H9 (cell line): ENCODE data around the gene FAM193A. TPM values are rescaled to one million over a fixed set of nuclear protein-coding genes. Genes with fewer than 3 reads are reported as not detected.

Experiments
- DNase-seq: peaks from one replicate; pipeline ENCODE4 v3.0.0-alpha.2; 2017
- H2AFZ ChIP-seq: one replicate; pipeline ENCODE4 v1.6.1; 2013; ENCODE audit warnings: mild to moderate bottlenecking, low read length, control low read depth, moderate library complexity
- H2AK5ac ChIP-seq: 2 replicates; pipeline ENCODE4 v1.6.1; 2013; ENCODE audit warnings: low read length, control low read depth, mixed read lengths; ENCODE audit not compliant: insufficient read length
- H2BK120ac ChIP-seq: one replicate; pipeline ENCODE4 v1.6.1; 2013; ENCODE audit warnings: low read depth, mild to moderate bottlenecking, low read length, control low read depth, inconsistent platforms; ENCODE audit not compliant: poor library complexity, severe bottlenecking
- H2BK12ac ChIP-seq: 2 replicates; pipeline ENCODE4 v1.6.1; 2013; ENCODE audit warnings: low read length, control low read depth, mixed read lengths, low read depth; ENCODE audit not compliant: insufficient read length
- H2BK15ac ChIP-seq: 2 replicates; pipeline ENCODE4 v1.6.1; 2013; ENCODE audit warnings: low read depth, low read length, control low read depth
- H2BK20ac ChIP-seq: one replicate; pipeline ENCODE4 v1.6.1; 2013; ENCODE audit warnings: low read depth, mild to moderate bottlenecking, low read length, control low read depth, inconsistent platforms; ENCODE audit not compliant: poor library complexity, severe bottlenecking
- H2BK5ac ChIP-seq: 2 replicates; pipeline ENCODE4 v1.6.1; 2013; ENCODE audit warnings: low read length, control low read depth, mixed read lengths; ENCODE audit not compliant: insufficient read length
- H3K14ac ChIP-seq: 2 replicates; pipeline ENCODE4 v1.6.1; 2013; ENCODE audit warnings: low read length, control low read depth; ENCODE audit not compliant: insufficient read depth
- H3K18ac ChIP-seq: 2 replicates; pipeline ENCODE4 v1.6.1; 2013; ENCODE audit warnings: low read depth, mild to moderate bottlenecking, mixed read lengths, low read length, control low read depth; ENCODE audit not compliant: insufficient read length
- H3K23ac ChIP-seq: 2 replicates; pipeline ENCODE4 v1.6.1; 2013; ENCODE audit warnings: low read length, control low read depth, mixed read lengths, low read depth; ENCODE audit not compliant: insufficient read length
- H3K23me2 ChIP-seq: 2 replicates; pipeline ENCODE4 v1.6.1; 2013; ENCODE audit warnings: low read depth, mild to moderate bottlenecking, mixed read lengths, low read length, control low read depth; ENCODE audit not compliant: insufficient read length, poor library complexity, severe bottlenecking
- H3K27ac ChIP-seq: 2 replicates; pipeline ENCODE4 v1.5.1; 2013; ENCODE audit warnings: low read length, control low read depth, mixed read lengths, low read depth; ENCODE audit not compliant: insufficient read length
- H3K27me3 ChIP-seq: 2 replicates; pipeline ENCODE4 v1.6.1; 2013; ENCODE audit warnings: low read length, control low read depth, inconsistent platforms; ENCODE audit not compliant: insufficient read depth
- H3K4ac ChIP-seq: 2 replicates; pipeline ENCODE4 v1.6.1; 2013; ENCODE audit warnings: low read depth, mild to moderate bottlenecking, control low read depth, inconsistent platforms, low read length, moderate library complexity
- H3K4me1 ChIP-seq: 2 replicates; pipeline ENCODE4 v1.6.1; 2013; ENCODE audit warnings: low read length, control low read depth, inconsistent platforms; ENCODE audit not compliant: insufficient read depth
- H3K4me2 ChIP-seq: 2 replicates; pipeline ENCODE4 v1.6.1; 2013; ENCODE audit warnings: low read length, control low read depth, mixed read lengths; ENCODE audit not compliant: insufficient read length, insufficient read depth
- H3K56ac ChIP-seq: 2 replicates; pipeline ENCODE4 v1.6.1; 2013; ENCODE audit warnings: low read depth, mild to moderate bottlenecking, mixed read lengths, low read length, control low read depth; ENCODE audit not compliant: insufficient read length
- H3K79me1 ChIP-seq: 2 replicates; pipeline ENCODE4 v1.6.1; 2013; ENCODE audit warnings: low read depth, mild to moderate bottlenecking, moderate library complexity, low read length, control low read depth, inconsistent platforms; ENCODE audit not compliant: insufficient read depth, poor library complexity, severe bottlenecking
- H3K79me2 ChIP-seq: 2 replicates; pipeline ENCODE4 v1.6.1; 2013; ENCODE audit warnings: low read length, control low read depth, inconsistent platforms; ENCODE audit not compliant: insufficient read depth
- H3K9ac ChIP-seq: 2 replicates; pipeline ENCODE4 v1.6.1; 2013; ENCODE audit warnings: low read length, control low read depth, mixed read lengths; ENCODE audit not compliant: insufficient read length; ENCODE audit errors: extremely low read depth
- H3K9me3 ChIP-seq: one replicate; pipeline ENCODE4 v1.6.1; 2013; ENCODE audit warnings: low read depth, low read length, inconsistent platforms; ENCODE audit not compliant: control insufficient read depth
- H3T11ph ChIP-seq: one replicate; pipeline ENCODE4 v1.6.1; 2013; ENCODE audit warnings: mild to moderate bottlenecking, low read length, control low read depth, inconsistent platforms
- H4K20me1 ChIP-seq: one replicate; pipeline ENCODE4 v1.6.1; 2013; ENCODE audit not compliant: control insufficient read depth, insufficient read length, insufficient read depth
- H4K5ac ChIP-seq: 2 replicates; pipeline ENCODE4 v1.6.1; 2013; ENCODE audit warnings: low read depth, mild to moderate bottlenecking, mixed read lengths, low read length, control low read depth; ENCODE audit not compliant: insufficient read length
- H4K8ac ChIP-seq: replicated peaks from 2 replicates; pipeline ENCODE4 v1.6.1; 2013; ENCODE audit warnings: low read length, control low read depth, mixed read lengths, low read depth; ENCODE audit not compliant: insufficient read length
- H4K91ac ChIP-seq: 2 replicates; pipeline ENCODE4 v1.6.1; 2013; ENCODE audit warnings: low read depth, mild to moderate bottlenecking, moderate library complexity, mixed read lengths, low read length, control low read depth; ENCODE audit not compliant: insufficient read length
- H3K27ac Mint-ChIP-seq, 3 experiments: 2 replicates in 2 of 3; 3 replicates in 1 of 3; pipeline ENCODE4 v1.8.0; 2020 to 2021; ENCODE audit warnings: mixed read lengths in 3 of 3, mild to moderate bottlenecking in 1 of 3, moderate library complexity in 1 of 3
- H3K27me3 Mint-ChIP-seq: 2 replicates; pipeline ENCODE4 v1.8.0; 2021; ENCODE audit warnings: low read depth, mild to moderate bottlenecking, moderate library complexity, mixed read lengths
- H3K36me3 Mint-ChIP-seq, 3 experiments: 2 replicates in 2 of 3; 3 replicates in 1 of 3; pipeline ENCODE4 v1.8.0; 2020 to 2021; ENCODE audit warnings: low read depth in 3 of 3, mixed read lengths in 3 of 3; ENCODE audit not compliant: insufficient read depth in 1 of 3
- H3K4me1 Mint-ChIP-seq, 2 experiments: 2 replicates each; pipeline ENCODE4 v1.8.0; 2020; ENCODE audit warnings: mixed read lengths in 2 of 2
- H3K4me3 Mint-ChIP-seq, 2 experiments: 2 replicates in 1 of 2; 3 replicates in 1 of 2; pipeline ENCODE4 v1.8.0; 2020 to 2021; ENCODE audit warnings: mild to moderate bottlenecking in 2 of 2, mixed read lengths in 2 of 2, moderate library complexity in 1 of 2
- H3K9me3 Mint-ChIP-seq, 2 experiments: 2 replicates in 1 of 2; 3 replicates in 1 of 2; pipeline ENCODE4 v1.8.0; 2020; ENCODE audit warnings: mild to moderate bottlenecking in 2 of 2, mixed read lengths in 2 of 2, moderate library complexity in 1 of 2
- CTCF ChIP-seq: fragments of 200-600 bp; sonication (generic); conservative IDR thresholded peaks from 3 replicates; pipeline ENCODE4 v1.8.0; 2021; ENCODE audit warnings: antibody characterized with exemption, mild to moderate bottlenecking
- WGBS: extraction: QIAGEN DNeasy Blood & Tissue Kit; methylation state at CpG from one replicate; pipeline ENCODE4 v1.1.7; 2013; ENCODE audit warnings: missing lambda C conversion rate, low lambda C conversion rate, mixed read lengths; ENCODE audit not compliant: insufficient read length; ENCODE audit errors: extremely low coverage; 5-methylcytosine and 5-hydroxymethylcytosine counted together
- total RNA-seq: library from RNA; stranded (reverse); gene quantifications from 2 replicates; pipeline ENCODE4 v1.2.1, GENCODE V29; 2021

Gene FAM193A
- total RNA-seq, 1 experiment from 2014 or later: 36.9 TPM

GRCh38 chr4:2558301-2558700 lies 21.9 kb downstream of the FAM193A start:
- peaks cover 18 to 19% of the 10 kb centered on the region in 2 experiments for H3K4me1 Mint-ChIP-seq
- H2BK15ac ChIP-seq: no peak overlapping the region
- no peak overlapping the region for H3K4me2 ChIP-seq
- no peak overlapping the region for H2BK20ac ChIP-seq
- H3K56ac ChIP-seq: no peak overlapping the region
- no peak overlapping the region for H2BK120ac ChIP-seq
- H3K27ac Mint-ChIP-seq: no peak overlapping the region
- H3K9me3 ChIP-seq: no peaks in the 10 kb centered on the region
- no peak overlapping the region for H3K23ac ChIP-seq
- H3K79me1 ChIP-seq: peaks cover 10% of the 10 kb centered on the region
- no peak overlapping the region for H3K9ac ChIP-seq
- H3K9me3 Mint-ChIP-seq: no peaks in the 10 kb centered on the region
- no peak overlapping the region for H2AFZ ChIP-seq
- no peaks in the 10 kb centered on the region for H3K4me1 ChIP-seq
- WGBS: no CpG with 5 or more reads among the region's 6 CpGs
- H3K27me3 ChIP-seq: no peaks in the 10 kb centered on the region
- no peak overlapping the region for H3K4me3 Mint-ChIP-seq
- no peaks in the 10 kb centered on the region for H3K23me2 ChIP-seq
- no peaks in the 10 kb centered on the region for H3K27me3 Mint-ChIP-seq
- H3K18ac ChIP-seq: no peak overlapping the region
- peaks cover 2 to 17% (median 6%) of the 10 kb centered on the region in 3 experiments; a peak in 4 of 7 replicates for H3K36me3 Mint-ChIP-seq
- H3T11ph ChIP-seq: no peak overlapping the region
- no peak for TF ChIP-seq CTCF
- peaks cover 48% of the 10 kb centered on the region; the same call in 1 of the 2 replicates for H3K79me2 ChIP-seq
- no peak overlapping the region for H4K91ac ChIP-seq
- H2BK5ac ChIP-seq: no peak overlapping the region
- no peak overlapping the region for H4K5ac ChIP-seq
- no peak overlapping the region for H3K27ac ChIP-seq
- H2BK12ac ChIP-seq: no peak overlapping the region
- H4K8ac ChIP-seq: no peak overlapping the region
- DNase-seq: no peak
- no peak overlapping the region for H3K4ac ChIP-seq
- H2AK5ac ChIP-seq: no peak overlapping the region
- no peaks in the 10 kb centered on the region for H4K20me1 ChIP-seq
- no peak overlapping the region for H3K14ac ChIP-seq
